Activated naive CD4-positive, alpha-beta T cell treated with anti-CD3 and anti-CD28 coated beads, Interleukin-2, amount 10 ng/mL, durations not matched to agents 7 days and 5 days (primary cell): ENCODE measurements around the gene NLN.
"Not testable (repeated sequence)": the region's sequence is repeated elsewhere in the genome, so short reads cannot be mapped to it uniquely, and the experiment has no call there.

Experiments used
- CTCF ChIA-PET: fragments of 350-600 bp; sonication (Branson Sonifier 250); formaldehyde crosslinking; loops from one replicate; lab custom pipeline; 2021; ENCODE audit warnings: antibody characterized with exemption; lab: Charles Lee
- DNase-seq: peaks from one replicate; pipeline ENCODE4 v3.0.0-alpha.2; 2020
- H3K27ac Mint-ChIP-seq: one replicate; pipeline ENCODE4 v1.8.0; 2021; ENCODE audit warnings: mild to moderate bottlenecking, moderate library complexity, mixed read lengths
- H3K27me3 Mint-ChIP-seq: one replicate; pipeline ENCODE4 v1.8.0; 2021; ENCODE audit warnings: mild to moderate bottlenecking, mixed read lengths
- H3K36me3 Mint-ChIP-seq: one replicate; pipeline ENCODE4 v1.8.0; 2021; ENCODE audit warnings: mixed read lengths
- H3K4me1 Mint-ChIP-seq: one replicate; pipeline ENCODE4 v1.8.0; 2021; ENCODE audit warnings: mixed read lengths
- H3K4me3 Mint-ChIP-seq: one replicate; pipeline ENCODE4 v1.8.0; 2021; ENCODE audit warnings: mild to moderate bottlenecking, moderate library complexity, mixed read lengths
- H3K9me3 Mint-ChIP-seq: one replicate; pipeline ENCODE4 v1.8.0; 2021; ENCODE audit warnings: mixed read lengths

NLN gene

DNA sequence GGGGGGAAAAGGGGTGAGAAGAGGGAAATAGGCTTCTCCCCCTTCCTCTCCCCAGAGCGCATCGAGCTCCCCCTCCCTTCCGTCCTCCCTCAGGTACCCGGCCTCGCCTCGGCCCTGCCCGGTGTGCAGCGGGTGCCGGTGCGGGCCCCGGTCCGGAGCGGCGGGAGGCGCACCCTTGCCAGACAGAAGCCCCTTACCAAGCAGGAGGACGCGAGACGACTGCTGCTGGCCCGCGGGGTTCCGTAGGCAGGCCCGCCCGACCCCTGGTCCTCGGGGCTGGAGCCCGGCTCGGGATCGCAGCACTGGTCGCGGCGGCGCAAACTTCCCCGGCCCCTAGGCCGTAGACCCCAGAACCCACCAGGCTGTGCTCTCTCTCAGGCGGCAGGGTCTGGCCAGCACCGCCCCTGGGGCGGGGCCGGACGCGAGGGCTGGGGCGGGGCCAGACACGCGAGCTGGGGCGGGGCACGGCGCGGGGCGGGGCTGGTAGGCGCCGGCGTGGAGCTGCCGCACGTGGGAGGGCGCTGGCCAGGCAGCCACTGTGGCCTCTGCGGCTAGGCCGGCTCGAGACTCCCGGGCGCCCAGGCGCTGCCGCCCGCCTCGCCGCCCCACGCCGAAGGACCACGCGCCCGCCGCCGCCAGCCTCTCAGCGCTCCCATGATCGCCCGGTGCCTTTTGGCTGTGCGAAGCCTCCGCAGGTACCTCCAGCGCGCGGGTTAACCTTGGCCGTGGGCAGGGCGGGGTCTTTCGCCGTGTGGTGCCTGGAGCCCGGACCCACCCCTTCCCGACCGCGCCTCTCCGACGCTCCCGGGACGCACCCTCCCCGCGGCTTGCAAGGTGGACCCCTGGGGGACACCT, at the start of gene NLN, which contains the start of gene SGTB:
Gene NLN, plus strand, starts transcription at position 486 of the 855 bp plus-strand sequence. Its CDS starts 169 bp downstream, at position 655.
Gene SGTB, minus strand, starts transcription at position 390 of the 855 bp plus-strand sequence. CDS start 1,302 bp downstream, outside the sequence.
- Mint-ChIP-seq H3K36me3 (peaks cover 9% of the 10 kb centered on the region), H3K27ac (peak within 1 kb of the TSS; percentile 89), H3K4me3 (peak within 1 kb of the TSS; percentile 92), H3K27me3 (no peaks in the 10 kb centered on the region), H3K4me1 (peaks cover 41% of the 10 kb centered on the region), H3K9me3 (no peaks in the 10 kb centered on the region)
- DNase-seq = peak; percentile 88
- CTCF ChIA-PET = interaction anchor here (0.8 kb wide), 1 partner anchor 10 kb away, joined by 3 read pairs; no protein-coding TSS in a partner anchor

DNA sequence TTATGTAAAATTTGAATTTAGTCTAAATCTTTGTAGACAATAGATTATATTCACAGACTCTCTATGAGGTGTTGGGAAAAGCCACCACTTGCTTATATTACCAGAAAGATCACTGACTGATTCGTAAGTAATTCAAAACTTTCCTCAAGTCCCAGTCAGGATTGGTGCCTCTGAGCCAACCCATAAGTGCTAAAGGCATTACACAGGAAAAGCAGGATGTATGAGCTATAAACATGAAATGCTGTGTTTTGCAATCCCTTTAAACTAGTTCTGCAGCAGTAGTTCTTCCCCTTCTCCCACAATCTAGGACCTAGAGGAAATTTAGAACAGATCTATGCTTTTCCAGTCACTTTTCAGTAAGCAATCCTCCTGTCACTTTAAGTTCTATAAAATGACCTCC, 49.2 kb upstream of the NLN start:
- H3K36me3 Mint-ChIP-seq = peaks cover 53% of the 10 kb centered on the region
- no peak for DNase-seq
- no peak overlapping the region for H3K27ac Mint-ChIP-seq

DNA sequence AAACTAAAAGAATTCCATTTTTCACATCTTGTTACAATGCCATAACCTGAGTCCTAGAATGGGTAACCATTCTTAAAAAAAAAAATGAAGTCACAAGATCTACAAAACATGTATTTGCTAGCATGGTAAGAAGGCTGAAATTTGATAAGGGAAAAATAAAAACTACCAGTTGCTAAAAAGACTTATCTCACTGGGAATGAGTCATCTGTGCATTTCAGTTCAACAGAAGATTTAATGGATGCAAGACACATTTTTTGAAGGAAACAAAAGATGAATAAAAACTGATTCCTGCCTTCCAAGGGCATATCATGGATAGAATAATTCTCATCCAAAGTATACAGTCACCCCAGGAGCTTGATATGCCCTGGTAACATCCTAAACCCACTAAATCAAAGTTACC, 47.3 kb upstream of the NLN start:
- Mint-ChIP-seq H3K36me3 (peaks cover 65% of the 10 kb centered on the region), H3K4me1 (peaks cover 4% of the 10 kb centered on the region), H3K9me3 (no peaks in the 10 kb centered on the region), H3K27me3 (no peaks in the 10 kb centered on the region), H3K27ac (no peak overlapping the region), H3K4me3 (no peak overlapping the region)
- CTCF ChIA-PET = no interaction called here
- DNase-seq = no peak

More for the DNA sequence above, 49.2 kb upstream of the NLN start:
- Mint-ChIP-seq H3K4me3 (no peak overlapping the region), H3K9me3 (no peaks in the 10 kb centered on the region), H3K27me3 (no peaks in the 10 kb centered on the region), H3K4me1 (peaks cover 4% of the 10 kb centered on the region)
- CTCF ChIA-PET = no interaction called here

GRCh38 chr5:65676056-65676455, 45.9 kb upstream of the NLN start:
- H3K27me3 Mint-ChIP-seq, H3K9me3 Mint-ChIP-seq, H3K4me3 Mint-ChIP-seq, DNase-seq, CTCF ChIA-PET, H3K4me1 Mint-ChIP-seq, H3K27ac Mint-ChIP-seq: not testable (repeated sequence)
- peaks cover 68% of the 10 kb centered on the region for H3K36me3 Mint-ChIP-seq

- Mint-ChIP-seq H3K27ac (no peak overlapping the region), H3K9me3 (no peaks in the 10 kb centered on the region), H3K36me3 (peaks cover 52% of the 10 kb centered on the region), H3K4me3 (no peak overlapping the region), H3K4me1 (no peaks in the 10 kb centered on the region), H3K27me3 (no peaks in the 10 kb centered on the region)
- no peak for DNase-seq
- CTCF ChIA-PET = no interaction called here
Measured at GRCh38 chr5:65682148-65682547, 39.9 kb upstream of the NLN start.

DNA sequence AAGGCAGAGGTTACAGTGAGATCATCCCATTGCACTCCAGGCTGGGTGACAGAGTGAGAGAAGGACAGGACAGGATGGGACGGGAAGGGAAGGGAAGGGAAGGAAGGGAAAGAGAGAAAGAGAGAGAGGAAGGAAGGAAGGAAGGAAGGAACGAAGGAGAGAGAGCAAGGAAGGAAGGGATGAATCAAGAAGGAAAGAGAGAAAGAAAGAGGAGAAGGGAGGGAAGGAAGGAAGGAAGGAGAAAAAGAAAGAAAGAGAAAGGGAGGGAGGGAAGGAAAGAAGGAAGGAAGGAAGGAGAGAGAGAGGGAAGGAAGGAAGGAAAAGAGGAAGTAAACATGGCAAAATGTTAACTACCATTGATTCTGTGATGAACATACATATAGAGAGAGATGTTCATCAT, 28.9 kb upstream of the NLN start:
- no peak for DNase-seq
- no peak overlapping the region for H3K27ac Mint-ChIP-seq
- CTCF ChIA-PET = no interaction called here
- no peaks in the 10 kb centered on the region for H3K4me1 Mint-ChIP-seq
- H3K9me3 Mint-ChIP-seq = no peaks in the 10 kb centered on the region
- H3K27me3 Mint-ChIP-seq = no peaks in the 10 kb centered on the region
- H3K4me3 Mint-ChIP-seq = no peak overlapping the region
- peaks cover 13% of the 10 kb centered on the region for H3K36me3 Mint-ChIP-seq

- Mint-ChIP-seq H3K4me1 (no peaks in the 10 kb centered on the region), H3K4me3 (no peak overlapping the region), H3K36me3 (peaks cover 29% of the 10 kb centered on the region), H3K9me3 (no peaks in the 10 kb centered on the region), H3K27me3 (no peaks in the 10 kb centered on the region), H3K27ac (no peak overlapping the region)
- CTCF ChIA-PET = no interaction called here
- DNase-seq = no peak
Measured at GRCh38 chr5:65695162-65695755, 26.7 kb upstream of the NLN start.

- Mint-ChIP-seq H3K27me3 (no peaks in the 10 kb centered on the region), H3K36me3 (peaks cover 26% of the 10 kb centered on the region), H3K9me3 (no peaks in the 10 kb centered on the region), H3K4me3 (no peak overlapping the region), H3K4me1 (no peaks in the 10 kb centered on the region), H3K27ac (no peak overlapping the region)
- DNase-seq = no peak
- CTCF ChIA-PET = no interaction called here
Measured at GRCh38 chr5:65695896-65696295, 26.1 kb upstream of the NLN start.

GRCh38 chr5:65696892-65697291, 25.1 kb upstream of the NLN start:
- CTCF ChIA-PET = no interaction called here
- Mint-ChIP-seq H3K9me3 (no peaks in the 10 kb centered on the region), H3K4me3 (no peak overlapping the region), H3K4me1 (no peaks in the 10 kb centered on the region), H3K27me3 (no peaks in the 10 kb centered on the region), H3K27ac (no peak overlapping the region), H3K36me3 (peaks cover 24% of the 10 kb centered on the region)
- no peak for DNase-seq

DNA sequence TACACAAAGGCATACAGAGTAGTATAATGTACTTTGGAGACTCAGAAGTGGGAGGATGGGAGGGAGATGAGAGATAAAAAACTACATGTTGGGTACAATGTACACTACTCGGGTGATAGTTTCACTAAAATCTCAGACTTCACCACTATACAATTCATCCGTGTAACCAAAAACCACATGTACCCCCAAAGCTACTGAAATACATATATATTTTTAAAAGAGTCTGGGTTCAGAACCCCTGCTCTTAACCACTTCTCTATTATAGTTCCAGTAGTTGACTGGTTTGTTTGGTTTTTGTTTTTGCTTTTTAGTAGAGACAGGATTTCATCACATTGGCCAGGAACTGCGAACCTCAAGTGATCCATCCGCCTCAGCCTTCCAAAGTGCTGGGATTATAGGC, 22.7 kb upstream of the NLN start:
- no peak for DNase-seq
- no peak overlapping the region for H3K27ac Mint-ChIP-seq
- H3K27me3 Mint-ChIP-seq = no peaks in the 10 kb centered on the region
- CTCF ChIA-PET = no interaction called here
- peaks cover 34% of the 10 kb centered on the region for H3K36me3 Mint-ChIP-seq
- no peaks in the 10 kb centered on the region for H3K9me3 Mint-ChIP-seq
- no peaks in the 10 kb centered on the region for H3K4me1 Mint-ChIP-seq
- no peak overlapping the region for H3K4me3 Mint-ChIP-seq

DNA sequence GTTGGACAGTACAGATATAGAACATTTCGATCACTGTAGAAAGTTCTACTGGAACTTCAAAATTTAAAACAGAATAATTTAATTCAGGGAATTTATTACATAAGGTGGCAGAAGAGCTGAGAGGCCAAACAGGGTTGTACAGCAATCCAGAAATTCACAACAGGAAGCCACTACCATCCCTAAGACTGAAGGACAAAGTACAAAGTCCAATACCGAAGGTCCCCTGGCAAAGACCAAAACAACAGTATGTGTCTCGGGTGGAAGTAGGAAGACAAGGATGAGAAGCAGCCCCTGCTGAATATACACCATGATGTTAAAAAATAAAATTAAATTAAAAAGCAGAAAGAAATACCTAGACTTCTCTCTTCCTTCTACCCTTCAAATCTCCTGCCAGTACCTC, 20.0 kb upstream of the NLN start:
- Mint-ChIP-seq H3K27me3 (no peaks in the 10 kb centered on the region), H3K9me3 (no peaks in the 10 kb centered on the region), H3K4me3 (no peak overlapping the region), H3K27ac (no peak overlapping the region), H3K36me3 (peaks cover 37% of the 10 kb centered on the region), H3K4me1 (no peaks in the 10 kb centered on the region)
- DNase-seq = no peak
- CTCF ChIA-PET = no interaction called here

GRCh38 chr5:65704621-65705239, 17.3 kb upstream of the NLN start:
- Mint-ChIP-seq H3K9me3 (no peaks in the 10 kb centered on the region), H3K4me3 (no peak overlapping the region), H3K27ac (no peak overlapping the region), H3K36me3 (peaks cover 24% of the 10 kb centered on the region), H3K4me1 (no peaks in the 10 kb centered on the region), H3K27me3 (no peaks in the 10 kb centered on the region)
- CTCF ChIA-PET = no interaction called here
- DNase-seq = no peak

DNA sequence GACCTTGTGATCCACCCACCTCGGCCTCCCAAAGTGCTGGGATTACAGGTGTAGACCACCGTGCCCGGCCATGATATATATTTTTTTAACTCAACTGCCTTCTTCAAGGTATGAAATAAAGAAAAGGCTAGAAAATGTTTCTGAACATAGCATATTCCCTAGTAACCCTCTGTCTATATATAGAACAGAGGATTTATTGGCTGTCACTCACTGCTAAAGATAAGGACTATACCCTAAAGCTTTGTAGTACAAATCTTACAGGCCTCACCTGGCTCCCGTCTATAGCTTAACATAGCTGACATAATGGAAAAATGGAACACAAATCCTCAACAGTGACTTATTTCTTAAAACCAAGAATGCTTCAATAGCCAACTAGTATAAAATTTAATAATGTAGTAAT, 14.3 kb upstream of the NLN start:
- H3K36me3 Mint-ChIP-seq = peaks cover 30% of the 10 kb centered on the region
- H3K9me3 Mint-ChIP-seq = no peaks in the 10 kb centered on the region
- H3K4me3 Mint-ChIP-seq = no peak overlapping the region
- H3K4me1 Mint-ChIP-seq = no peaks in the 10 kb centered on the region
- DNase-seq = no peak
- H3K27ac Mint-ChIP-seq = no peak overlapping the region
- CTCF ChIA-PET = no interaction called here
- no peaks in the 10 kb centered on the region for H3K27me3 Mint-ChIP-seq

DNA sequence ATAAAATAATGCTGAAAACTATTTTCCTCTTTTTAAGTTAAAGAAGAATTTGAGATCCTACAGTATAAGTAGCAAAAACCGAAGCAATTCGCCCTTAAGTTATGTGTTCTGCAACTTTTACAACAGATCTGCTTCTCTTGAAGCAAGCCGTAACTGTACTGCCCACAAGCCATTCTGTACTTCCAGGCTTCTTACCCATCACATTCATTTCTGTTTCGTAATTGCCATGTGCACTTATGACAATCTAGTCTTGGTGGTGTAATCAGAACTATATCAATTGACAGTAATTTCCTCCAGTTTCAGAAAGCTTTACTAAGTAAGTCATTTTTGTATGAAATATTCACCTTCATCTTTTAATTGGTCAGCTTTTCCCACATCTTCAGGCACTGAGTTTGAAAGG, 13.9 kb upstream of the NLN start:
- Mint-ChIP-seq H3K9me3 (no peaks in the 10 kb centered on the region), H3K36me3 (peaks cover 26% of the 10 kb centered on the region), H3K27me3 (no peaks in the 10 kb centered on the region), H3K4me3 (no peak overlapping the region), H3K27ac (no peak overlapping the region), H3K4me1 (peaks cover under 1% of the 10 kb centered on the region)
- CTCF ChIA-PET = no interaction called here
- no peak for DNase-seq
